Endometrium (tissue), 2 donors: ENCODE measurements around the gene WDR37.
"Not testable (repeated sequence)": the region's sequence is repeated elsewhere in the genome, so short reads cannot be mapped to it uniquely, and the experiment has no call there.

Experiments
- FAIRE-seq: peaks from 2 replicates; lab custom pipeline; 2012; peaks lifted over from hg19 to GRCh38; lab: Jason Lieb, UNC
- donor health status: control.
- donor health status: control.

WDR37 gene

GRCh38 chr10:1153805-1154351 lies 97.7 kb downstream of the WDR37 start:
- no peak for FAIRE-seq

GRCh38 chr10:1154531-1155295 lies 98.5 kb downstream of the WDR37 start:
- FAIRE-seq: no peak

GRCh38 chr10:1155791-1156615 lies 99.8 kb downstream of the WDR37 start:
- no peak for FAIRE-seq

GRCh38 chr10:1156616-1156886 lies 100.4 kb downstream of the WDR37 start:
- no peak for FAIRE-seq

GRCh38 chr10:1156921-1157614 lies 100.9 kb downstream of the WDR37 start:
- FAIRE-seq: no peak

- FAIRE-seq: no peak
Measured at GRCh38 chr10:1157615-1157933, 101.4 kb downstream of the WDR37 start.

- FAIRE-seq: no peak
Measured at GRCh38 chr10:1158066-1158465, 101.9 kb downstream of the WDR37 start.

- FAIRE-seq: not testable (repeated sequence)
Measured at GRCh38 chr10:1158536-1158935, 102.4 kb downstream of the WDR37 start.

GRCh38 chr10:1159131-1160061 lies 103.2 kb downstream of the WDR37 start:
- FAIRE-seq: no peak

GRCh38 chr10:1160561-1161314 lies 104.6 kb downstream of the WDR37 start:
- FAIRE-seq: no peak

- not testable (repeated sequence) for FAIRE-seq
Measured at GRCh38 chr10:1161315-1161673, 105.1 kb downstream of the WDR37 start.

GRCh38 chr10:1162481-1163203 lies 106.5 kb downstream of the WDR37 start:
- FAIRE-seq: no peak

GRCh38 chr10:1163204-1163660 lies 107.0 kb downstream of the WDR37 start:
- no peak for FAIRE-seq

- FAIRE-seq: no peak
Measured at GRCh38 chr10:1163831-1164230, 107.6 kb downstream of the WDR37 start.

GRCh38 chr10:1166101-1166827 lies 110.1 kb downstream of the WDR37 start:
- FAIRE-seq: no peak

- FAIRE-seq: no peak
Measured at GRCh38 chr10:1166828-1167275, 110.7 kb downstream of the WDR37 start.

- no peak for FAIRE-seq
Measured at GRCh38 chr10:1168763-1169162, 112.6 kb downstream of the WDR37 start.

GRCh38 chr10:1169186-1169885 lies 113.2 kb downstream of the WDR37 start:
- FAIRE-seq: no peak
